H9 (cell line): ENCODE results near the gene EPB41L2. TPM values are rescaled to one million over a fixed set of nuclear protein-coding genes. Genes with fewer than 3 reads are reported as not detected.
"Not testable (repeated sequence)": the region's sequence is repeated elsewhere in the genome, so short reads cannot be mapped to it uniquely, and the experiment has no call there.

Experiments used
- DNase-seq: peaks from one replicate; pipeline ENCODE4 v3.0.0-alpha.2; 2017
- H2AFZ ChIP-seq: one replicate; pipeline ENCODE4 v1.6.1; 2013; ENCODE audit warnings: mild to moderate bottlenecking, low read length, control low read depth, moderate library complexity
- H2AK5ac ChIP-seq: 2 replicates; pipeline ENCODE4 v1.6.1; 2013; ENCODE audit warnings: low read length, control low read depth, mixed read lengths; ENCODE audit not compliant: insufficient read length
- H2BK120ac ChIP-seq: one replicate; pipeline ENCODE4 v1.6.1; 2013; ENCODE audit warnings: low read depth, mild to moderate bottlenecking, low read length, control low read depth, inconsistent platforms; ENCODE audit not compliant: poor library complexity, severe bottlenecking
- H2BK12ac ChIP-seq: 2 replicates; pipeline ENCODE4 v1.6.1; 2013; ENCODE audit warnings: low read length, control low read depth, mixed read lengths, low read depth; ENCODE audit not compliant: insufficient read length
- H2BK15ac ChIP-seq: 2 replicates; pipeline ENCODE4 v1.6.1; 2013; ENCODE audit warnings: low read depth, low read length, control low read depth
- H2BK20ac ChIP-seq: one replicate; pipeline ENCODE4 v1.6.1; 2013; ENCODE audit warnings: low read depth, mild to moderate bottlenecking, low read length, control low read depth, inconsistent platforms; ENCODE audit not compliant: poor library complexity, severe bottlenecking
- H2BK5ac ChIP-seq: 2 replicates; pipeline ENCODE4 v1.6.1; 2013; ENCODE audit warnings: low read length, control low read depth, mixed read lengths; ENCODE audit not compliant: insufficient read length
- H3K14ac ChIP-seq: 2 replicates; pipeline ENCODE4 v1.6.1; 2013; ENCODE audit warnings: low read length, control low read depth; ENCODE audit not compliant: insufficient read depth
- H3K18ac ChIP-seq: 2 replicates; pipeline ENCODE4 v1.6.1; 2013; ENCODE audit warnings: low read depth, mild to moderate bottlenecking, mixed read lengths, low read length, control low read depth; ENCODE audit not compliant: insufficient read length
- H3K23ac ChIP-seq: 2 replicates; pipeline ENCODE4 v1.6.1; 2013; ENCODE audit warnings: low read length, control low read depth, mixed read lengths, low read depth; ENCODE audit not compliant: insufficient read length
- H3K23me2 ChIP-seq: 2 replicates; pipeline ENCODE4 v1.6.1; 2013; ENCODE audit warnings: low read depth, mild to moderate bottlenecking, mixed read lengths, low read length, control low read depth; ENCODE audit not compliant: insufficient read length, poor library complexity, severe bottlenecking
- H3K27ac ChIP-seq: 2 replicates; pipeline ENCODE4 v1.5.1; 2013; ENCODE audit warnings: low read length, control low read depth, mixed read lengths, low read depth; ENCODE audit not compliant: insufficient read length
- H3K27me3 ChIP-seq: 2 replicates; pipeline ENCODE4 v1.6.1; 2013; ENCODE audit warnings: low read length, control low read depth, inconsistent platforms; ENCODE audit not compliant: insufficient read depth
- H3K4ac ChIP-seq: 2 replicates; pipeline ENCODE4 v1.6.1; 2013; ENCODE audit warnings: low read depth, mild to moderate bottlenecking, control low read depth, inconsistent platforms, low read length, moderate library complexity
- H3K4me1 ChIP-seq: 2 replicates; pipeline ENCODE4 v1.6.1; 2013; ENCODE audit warnings: low read length, control low read depth, inconsistent platforms; ENCODE audit not compliant: insufficient read depth
- H3K4me2 ChIP-seq: 2 replicates; pipeline ENCODE4 v1.6.1; 2013; ENCODE audit warnings: low read length, control low read depth, mixed read lengths; ENCODE audit not compliant: insufficient read length, insufficient read depth
- H3K56ac ChIP-seq: 2 replicates; pipeline ENCODE4 v1.6.1; 2013; ENCODE audit warnings: low read depth, mild to moderate bottlenecking, mixed read lengths, low read length, control low read depth; ENCODE audit not compliant: insufficient read length
- H3K79me1 ChIP-seq: 2 replicates; pipeline ENCODE4 v1.6.1; 2013; ENCODE audit warnings: low read depth, mild to moderate bottlenecking, moderate library complexity, low read length, control low read depth, inconsistent platforms; ENCODE audit not compliant: insufficient read depth, poor library complexity, severe bottlenecking
- H3K79me2 ChIP-seq: 2 replicates; pipeline ENCODE4 v1.6.1; 2013; ENCODE audit warnings: low read length, control low read depth, inconsistent platforms; ENCODE audit not compliant: insufficient read depth
- H3K9ac ChIP-seq: 2 replicates; pipeline ENCODE4 v1.6.1; 2013; ENCODE audit warnings: low read length, control low read depth, mixed read lengths; ENCODE audit not compliant: insufficient read length; ENCODE audit errors: extremely low read depth
- H3K9me3 ChIP-seq: one replicate; pipeline ENCODE4 v1.6.1; 2013; ENCODE audit warnings: low read depth, low read length, inconsistent platforms; ENCODE audit not compliant: control insufficient read depth
- H3T11ph ChIP-seq: one replicate; pipeline ENCODE4 v1.6.1; 2013; ENCODE audit warnings: mild to moderate bottlenecking, low read length, control low read depth, inconsistent platforms
- H4K20me1 ChIP-seq: one replicate; pipeline ENCODE4 v1.6.1; 2013; ENCODE audit not compliant: control insufficient read depth, insufficient read length, insufficient read depth
- H4K5ac ChIP-seq: 2 replicates; pipeline ENCODE4 v1.6.1; 2013; ENCODE audit warnings: low read depth, mild to moderate bottlenecking, mixed read lengths, low read length, control low read depth; ENCODE audit not compliant: insufficient read length
- H4K8ac ChIP-seq: replicated peaks from 2 replicates; pipeline ENCODE4 v1.6.1; 2013; ENCODE audit warnings: low read length, control low read depth, mixed read lengths, low read depth; ENCODE audit not compliant: insufficient read length
- H4K91ac ChIP-seq: 2 replicates; pipeline ENCODE4 v1.6.1; 2013; ENCODE audit warnings: low read depth, mild to moderate bottlenecking, moderate library complexity, mixed read lengths, low read length, control low read depth; ENCODE audit not compliant: insufficient read length
- H3K27ac Mint-ChIP-seq, 3 experiments: 2 replicates in 2 of 3; 3 replicates in 1 of 3; pipeline ENCODE4 v1.8.0; 2020 to 2021; ENCODE audit warnings: mixed read lengths in 3 of 3, mild to moderate bottlenecking in 1 of 3, moderate library complexity in 1 of 3
- H3K27me3 Mint-ChIP-seq: 2 replicates; pipeline ENCODE4 v1.8.0; 2021; ENCODE audit warnings: low read depth, mild to moderate bottlenecking, moderate library complexity, mixed read lengths
- H3K36me3 Mint-ChIP-seq, 3 experiments: 2 replicates in 2 of 3; 3 replicates in 1 of 3; pipeline ENCODE4 v1.8.0; 2020 to 2021; ENCODE audit warnings: low read depth in 3 of 3, mixed read lengths in 3 of 3; ENCODE audit not compliant: insufficient read depth in 1 of 3
- H3K4me1 Mint-ChIP-seq, 2 experiments: 2 replicates each; pipeline ENCODE4 v1.8.0; 2020; ENCODE audit warnings: mixed read lengths in 2 of 2
- H3K4me3 Mint-ChIP-seq, 2 experiments: 2 replicates in 1 of 2; 3 replicates in 1 of 2; pipeline ENCODE4 v1.8.0; 2020 to 2021; ENCODE audit warnings: mild to moderate bottlenecking in 2 of 2, mixed read lengths in 2 of 2, moderate library complexity in 1 of 2
- H3K9me3 Mint-ChIP-seq, 2 experiments: 2 replicates in 1 of 2; 3 replicates in 1 of 2; pipeline ENCODE4 v1.8.0; 2020; ENCODE audit warnings: mild to moderate bottlenecking in 2 of 2, mixed read lengths in 2 of 2, moderate library complexity in 1 of 2
- WGBS: extraction: QIAGEN DNeasy Blood & Tissue Kit; methylation state at CpG from one replicate; pipeline ENCODE4 v1.1.7; 2013; ENCODE audit warnings: missing lambda C conversion rate, low lambda C conversion rate, mixed read lengths; ENCODE audit not compliant: insufficient read length; ENCODE audit errors: extremely low coverage; 5-methylcytosine and 5-hydroxymethylcytosine counted together
- total RNA-seq: library from RNA; stranded (reverse); gene quantifications from 2 replicates; pipeline ENCODE4 v1.2.1, GENCODE V29; 2021

Gene EPB41L2
- total RNA-seq, 1 experiment from 2014 or later: 90.2 TPM

GRCh38 chr6:131090339-131090738 is 27.3 kb upstream of the EPB41L2 start:
- H2BK5ac ChIP-seq, H3K23me2 ChIP-seq, H3K14ac ChIP-seq: not testable (repeated sequence)

More at GRCh38 chr6:131090339-131090738, 27.3 kb upstream of the EPB41L2 start:
- H3K4me1 Mint-ChIP-seq, H3K9ac ChIP-seq, H3K79me1 ChIP-seq, H3K4me1 ChIP-seq, H2BK12ac ChIP-seq, H4K20me1 ChIP-seq, DNase-seq, H4K8ac ChIP-seq, H3K56ac ChIP-seq, H3K4ac ChIP-seq, H3K23ac ChIP-seq, H3K27ac ChIP-seq, H3K9me3 ChIP-seq, H3K4me2 ChIP-seq, H2BK15ac ChIP-seq, H3K27me3 Mint-ChIP-seq, H3K79me2 ChIP-seq, H3K27me3 ChIP-seq, H4K91ac ChIP-seq, H3K27ac Mint-ChIP-seq, H3K18ac ChIP-seq, H2BK20ac ChIP-seq, H2AFZ ChIP-seq, H3T11ph ChIP-seq, H4K5ac ChIP-seq, H2AK5ac ChIP-seq, H3K4me3 Mint-ChIP-seq, H2BK120ac ChIP-seq: not testable (repeated sequence)
- peaks cover 17 to 21% (median 18%) of the 10 kb centered on the region in 3 experiments for H3K36me3 Mint-ChIP-seq
- WGBS: no CpG with 5 or more reads among the region's 3 CpGs
- peaks cover 35% of the 10 kb centered on the region in 2 experiments for H3K9me3 Mint-ChIP-seq
